ENCODE results near the gene PTPRCAP. TPM values are rescaled to one million over a fixed set of nuclear protein-coding genes. Genes with fewer than 3 reads are reported as not detected.
A peak's percentile ranks its signal among the peaks of the same experiment; 100 is the strongest.
"Not testable (repeated sequence)": the region's sequence is repeated elsewhere in the genome, so short reads cannot be mapped to it uniquely, and the experiment has no call there.

Gene PTPRCAP
- polyA plus RNA-seq, 1 donor: 6.8 TPM

DNA sequence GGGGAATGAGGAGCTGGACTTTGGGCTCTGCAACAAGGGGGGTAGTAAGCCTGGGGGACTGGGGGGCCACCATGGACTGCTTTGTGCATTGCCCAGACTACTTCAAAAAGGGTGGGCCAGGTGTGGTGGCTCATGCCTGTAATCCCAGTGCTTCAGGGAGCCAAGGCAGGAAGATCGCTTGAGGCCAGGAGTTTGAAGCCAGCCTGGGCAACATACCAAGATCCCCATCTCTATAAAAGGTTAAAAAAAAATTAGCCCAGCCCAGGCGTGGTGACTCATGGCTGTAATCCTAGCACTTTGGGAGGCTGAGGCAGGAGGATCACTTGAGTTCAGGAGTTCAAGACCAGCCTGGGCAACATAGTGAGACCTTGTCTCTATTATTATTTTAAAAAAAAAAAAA, 28.0 kb upstream of the PTPRCAP start:
- no CpG with 5 or more reads among the region's 2 CpGs for WGBS (ENCODE audit: insufficient coverage, low lambda C conversion rate)
- not testable (repeated sequence) for H3K9me3 ChIP-seq (ENCODE audit: control insufficient read depth, low read depth, low read length); H3K27me3 ChIP-seq (ENCODE audit: control insufficient read depth, insufficient read depth, low read length); H3K36me3 ChIP-seq (ENCODE audit: control insufficient read depth, insufficient read depth, low read length); DNase-seq
- peak overlapping the region; percentile 78 for H3K4me3 ChIP-seq (ENCODE audit: low read length)
- peaks cover 22% of the 10 kb centered on the region for H3K4me1 ChIP-seq (ENCODE audit: control insufficient read depth, insufficient read depth, low read length)
- peak overlapping the region; percentile 90 for H3K27ac ChIP-seq (ENCODE audit: low read length)

DNA sequence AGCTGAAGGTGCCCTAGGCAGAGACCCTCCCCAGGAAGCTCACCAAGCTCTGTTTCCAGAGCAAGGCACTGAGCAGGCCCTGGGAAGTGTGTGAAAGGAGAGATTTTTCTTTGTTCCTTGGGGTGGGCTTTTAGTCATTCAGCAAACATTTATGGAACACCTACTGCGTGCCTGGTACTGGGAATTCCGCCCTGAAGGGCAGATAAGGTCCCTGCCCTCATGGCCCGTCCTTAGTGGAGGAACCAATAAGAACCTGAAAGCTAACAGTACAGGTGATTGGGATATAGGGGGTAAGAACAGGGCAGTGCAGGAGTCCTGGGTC, 27.7 kb upstream of the PTPRCAP start:
- peak overlapping the region; percentile 78 for H3K4me3 ChIP-seq (ENCODE audit: low read length)
- peak in 1 of 2 donors; percentile 39 for DNase-seq
- H3K4me1 ChIP-seq (ENCODE audit: control insufficient read depth, insufficient read depth, low read length): peaks cover 22% of the 10 kb centered on the region
- peak overlapping the region; percentile 90 for H3K27ac ChIP-seq (ENCODE audit: low read length)
- H3K27me3 ChIP-seq (ENCODE audit: control insufficient read depth, insufficient read depth, low read length): no peaks in the 10 kb centered on the region
- WGBS (ENCODE audit: insufficient coverage, low lambda C conversion rate): no CpG with 5 or more reads among the region's 3 CpGs
- no peaks in the 10 kb centered on the region for H3K36me3 ChIP-seq (ENCODE audit: control insufficient read depth, insufficient read depth, low read length)
- H3K9me3 ChIP-seq (ENCODE audit: control insufficient read depth, low read depth, low read length): peaks cover 6% of the 10 kb centered on the region

- Histone ChIP-seq H3K27ac (ENCODE audit: low read length) (peak overlapping the region; percentile 90), H3K27me3 (ENCODE audit: control insufficient read depth, insufficient read depth, low read length) (no peaks in the 10 kb centered on the region), H3K36me3 (ENCODE audit: control insufficient read depth, insufficient read depth, low read length) (no peaks in the 10 kb centered on the region), H3K9me3 (ENCODE audit: control insufficient read depth, low read depth, low read length) (peaks cover 6% of the 10 kb centered on the region), H3K4me3 (ENCODE audit: low read length) (peak overlapping the region; percentile 78), H3K4me1 (ENCODE audit: control insufficient read depth, insufficient read depth, low read length) (peaks cover 22% of the 10 kb centered on the region)
- peak; percentile 82 to 89 for DNase-seq
- WGBS (ENCODE audit: insufficient coverage, low lambda C conversion rate): no CpG with 5 or more reads among the region's 56 CpGs
Measured at GRCh38 chr11:67464411-67465188, 27.1 kb upstream of the PTPRCAP start.

DNA sequence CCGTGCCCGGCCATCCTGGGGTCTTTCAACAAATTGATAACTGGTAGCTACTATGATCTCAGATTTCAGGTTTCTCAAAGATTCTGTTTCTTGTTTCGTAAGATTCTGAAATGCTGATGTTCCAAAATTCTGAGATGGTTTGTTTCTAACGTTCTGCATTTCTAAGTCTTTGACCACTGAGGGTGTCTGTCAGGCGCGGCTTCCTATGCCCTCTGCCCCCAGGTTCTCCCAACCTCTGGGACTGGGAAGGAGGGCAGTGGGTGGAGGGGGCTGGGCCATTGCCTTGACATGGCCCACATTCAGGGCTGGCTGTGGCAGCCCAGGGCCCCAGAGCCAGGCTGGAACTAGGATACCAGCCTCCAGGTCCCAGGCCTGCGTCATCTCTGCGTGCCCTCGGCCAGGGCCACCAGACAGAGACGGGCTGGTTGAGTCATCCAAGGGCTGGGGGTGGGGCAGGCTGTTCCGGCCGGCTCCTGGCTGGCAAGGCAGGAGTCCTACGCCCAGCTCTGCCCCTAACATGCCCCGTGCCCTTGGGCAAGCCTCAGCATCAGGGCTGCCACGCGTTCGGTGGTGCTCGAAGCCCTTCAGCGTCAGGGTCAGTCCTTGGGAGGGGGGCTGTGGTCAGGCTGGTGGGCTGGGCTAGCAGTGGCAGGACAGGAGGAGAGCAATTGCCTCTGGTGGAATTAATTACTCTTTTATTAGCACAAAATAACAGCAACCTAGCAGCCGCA, 26.4 kb upstream of the PTPRCAP start:
- peak overlapping the region; percentile 78 for H3K4me3 ChIP-seq (ENCODE audit: low read length)
- H3K9me3 ChIP-seq (ENCODE audit: control insufficient read depth, low read depth, low read length): peaks cover 6% of the 10 kb centered on the region
- WGBS (ENCODE audit: insufficient coverage, low lambda C conversion rate): no CpG with 5 or more reads among the region's 20 CpGs
- H3K27me3 ChIP-seq (ENCODE audit: control insufficient read depth, insufficient read depth, low read length): no peaks in the 10 kb centered on the region
- H3K4me1 ChIP-seq (ENCODE audit: control insufficient read depth, insufficient read depth, low read length): peaks cover 22% of the 10 kb centered on the region
- DNase-seq: peak in 1 of 2 donors; percentile 14
- H3K27ac ChIP-seq (ENCODE audit: low read length): peak overlapping the region; percentile 59
- no peaks in the 10 kb centered on the region for H3K36me3 ChIP-seq (ENCODE audit: control insufficient read depth, insufficient read depth, low read length)

DNA sequence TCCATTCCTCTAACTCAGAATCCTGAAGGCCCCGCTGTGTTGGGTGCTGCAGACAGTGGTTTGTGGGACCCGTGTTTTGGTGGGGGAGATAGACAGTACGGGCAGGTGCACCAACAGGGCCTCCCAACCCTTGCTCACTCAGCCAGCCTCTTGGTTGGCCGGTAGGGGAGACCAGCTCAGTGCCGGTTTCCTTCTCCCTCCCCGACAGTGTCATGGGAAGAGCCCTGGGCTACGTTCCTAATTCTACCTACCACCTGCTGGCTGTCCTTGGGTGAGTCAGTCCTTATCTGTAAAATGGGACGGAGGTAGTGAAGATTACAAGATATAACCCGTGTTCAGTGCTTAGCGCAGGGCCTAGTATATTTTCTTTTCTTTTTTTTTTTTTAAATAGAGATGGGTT, 25.7 kb upstream of the PTPRCAP start:
- H3K27ac ChIP-seq (ENCODE audit: low read length): no peak overlapping the region
- DNase-seq: no peak
- H3K27me3 ChIP-seq (ENCODE audit: control insufficient read depth, insufficient read depth, low read length): no peaks in the 10 kb centered on the region
- H3K4me1 ChIP-seq (ENCODE audit: control insufficient read depth, insufficient read depth, low read length): peaks cover 20% of the 10 kb centered on the region
- H3K9me3 ChIP-seq (ENCODE audit: control insufficient read depth, low read depth, low read length): peaks cover 6% of the 10 kb centered on the region
- H3K36me3 ChIP-seq (ENCODE audit: control insufficient read depth, insufficient read depth, low read length): no peaks in the 10 kb centered on the region
- no CpG with 5 or more reads among the region's 10 CpGs for WGBS (ENCODE audit: insufficient coverage, low lambda C conversion rate)
- H3K4me3 ChIP-seq (ENCODE audit: low read length): no peak overlapping the region

DNA sequence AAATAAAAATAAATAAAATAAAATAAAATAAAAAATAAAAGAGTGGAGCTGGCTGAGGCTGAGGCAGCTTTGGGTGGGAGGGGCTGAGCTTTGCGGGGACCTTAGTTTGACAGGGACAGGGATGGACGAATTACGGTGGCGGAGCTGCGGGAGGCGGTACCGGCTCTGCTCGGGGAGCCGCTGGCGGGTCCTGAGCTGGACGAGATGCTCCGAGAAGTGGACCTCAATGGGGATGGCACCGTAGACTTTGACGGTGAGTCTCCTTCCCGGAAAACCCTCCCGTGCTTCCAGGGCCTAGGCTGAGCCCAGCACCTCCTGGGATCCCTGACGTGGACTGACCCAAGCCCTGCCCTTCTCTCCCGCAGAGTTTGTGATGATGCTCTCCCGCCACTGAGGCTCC, 20.8 kb upstream of the PTPRCAP start:
- no peaks in the 10 kb centered on the region for H3K9me3 ChIP-seq (ENCODE audit: control insufficient read depth, low read depth, low read length)
- DNase-seq: no peak
- no CpG with 5 or more reads among the region's 19 CpGs for WGBS (ENCODE audit: insufficient coverage, low lambda C conversion rate)
- no peaks in the 10 kb centered on the region for H3K27me3 ChIP-seq (ENCODE audit: control insufficient read depth, insufficient read depth, low read length)
- H3K4me1 ChIP-seq (ENCODE audit: control insufficient read depth, insufficient read depth, low read length): no peaks in the 10 kb centered on the region
- H3K36me3 ChIP-seq (ENCODE audit: control insufficient read depth, insufficient read depth, low read length): no peaks in the 10 kb centered on the region
- no peak overlapping the region for H3K27ac ChIP-seq (ENCODE audit: low read length)
- H3K4me3 ChIP-seq (ENCODE audit: low read length): no peak overlapping the region

GRCh38 chr11:67457453-67457852, 20.0 kb upstream of the PTPRCAP start:
- Histone ChIP-seq H3K9me3 (ENCODE audit: control insufficient read depth, low read depth, low read length) (no peaks in the 10 kb centered on the region), H3K27ac (ENCODE audit: low read length) (no peak overlapping the region), H3K27me3 (ENCODE audit: control insufficient read depth, insufficient read depth, low read length) (no peaks in the 10 kb centered on the region), H3K4me1 (ENCODE audit: control insufficient read depth, insufficient read depth, low read length) (no peaks in the 10 kb centered on the region), H3K4me3 (ENCODE audit: low read length) (no peak overlapping the region), H3K36me3 (ENCODE audit: control insufficient read depth, insufficient read depth, low read length) (no peaks in the 10 kb centered on the region)
- no CpG with 5 or more reads among the region's 12 CpGs for WGBS (ENCODE audit: insufficient coverage, low lambda C conversion rate)
- no peak for DNase-seq

DNA sequence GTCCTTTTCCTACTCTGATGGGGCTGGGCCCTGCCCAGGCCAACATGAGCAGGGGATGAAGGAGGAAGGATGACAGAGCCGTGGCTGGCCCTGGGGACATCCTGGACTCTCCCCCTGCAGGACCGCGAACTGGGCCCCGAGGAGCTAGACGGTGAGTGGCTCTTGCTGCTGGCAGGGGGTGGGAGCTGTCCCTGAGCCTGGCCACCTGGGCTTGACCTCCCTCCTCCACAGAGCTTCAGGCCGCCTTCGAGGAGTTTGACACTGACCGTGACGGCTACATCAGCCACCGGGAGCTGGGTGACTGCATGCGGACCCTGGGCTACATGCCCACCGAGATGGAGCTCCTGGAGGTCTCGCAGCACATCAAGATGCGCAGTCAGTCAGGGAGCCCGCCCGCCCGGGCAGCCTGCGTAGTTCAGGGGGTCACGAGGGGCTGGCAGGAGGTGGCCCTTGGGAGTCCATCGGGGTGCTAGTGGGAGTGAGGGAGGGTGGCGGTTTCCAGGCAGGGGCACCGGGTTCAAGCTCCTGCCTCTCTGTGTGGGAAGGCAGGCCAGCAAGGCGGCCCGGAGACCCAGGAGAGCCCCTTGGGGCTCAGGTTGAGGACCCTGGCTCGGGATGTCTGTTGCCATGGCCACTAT, 18.7 kb upstream of the PTPRCAP start:
- Histone ChIP-seq H3K4me1 (ENCODE audit: control insufficient read depth, insufficient read depth, low read length) (no peaks in the 10 kb centered on the region), H3K27ac (ENCODE audit: low read length) (no peak overlapping the region), H3K4me3 (ENCODE audit: low read length) (no peak overlapping the region), H3K9me3 (ENCODE audit: control insufficient read depth, low read depth, low read length) (no peaks in the 10 kb centered on the region), H3K36me3 (ENCODE audit: control insufficient read depth, insufficient read depth, low read length) (no peaks in the 10 kb centered on the region), H3K27me3 (ENCODE audit: control insufficient read depth, insufficient read depth, low read length) (no peaks in the 10 kb centered on the region)
- no CpG with 5 or more reads among the region's 25 CpGs for WGBS (ENCODE audit: insufficient coverage, low lambda C conversion rate)
- no peak for DNase-seq

- H3K27me3 ChIP-seq (ENCODE audit: control insufficient read depth, insufficient read depth, low read length): no peaks in the 10 kb centered on the region
- WGBS (ENCODE audit: insufficient coverage, low lambda C conversion rate): no CpG with 5 or more reads among the region's 3 CpGs
- DNase-seq: no peak
- H3K4me1 ChIP-seq (ENCODE audit: control insufficient read depth, insufficient read depth, low read length): no peaks in the 10 kb centered on the region
- H3K9me3 ChIP-seq (ENCODE audit: control insufficient read depth, low read depth, low read length): no peaks in the 10 kb centered on the region
- H3K36me3 ChIP-seq (ENCODE audit: control insufficient read depth, insufficient read depth, low read length): no peaks in the 10 kb centered on the region
- no peak within 1 kb of the TSS for H3K4me3 ChIP-seq (ENCODE audit: low read length)
- no peak within 1 kb of the TSS for H3K27ac ChIP-seq (ENCODE audit: low read length)
Measured at GRCh38 chr11:67455054-67455453, 17.6 kb upstream of the PTPRCAP start, which contains the start of gene CABP4. Gene CABP4, plus strand, starts transcription at chr11:67455354. Its CDS starts 70 bp downstream, at chr11:67455424.

DNA sequence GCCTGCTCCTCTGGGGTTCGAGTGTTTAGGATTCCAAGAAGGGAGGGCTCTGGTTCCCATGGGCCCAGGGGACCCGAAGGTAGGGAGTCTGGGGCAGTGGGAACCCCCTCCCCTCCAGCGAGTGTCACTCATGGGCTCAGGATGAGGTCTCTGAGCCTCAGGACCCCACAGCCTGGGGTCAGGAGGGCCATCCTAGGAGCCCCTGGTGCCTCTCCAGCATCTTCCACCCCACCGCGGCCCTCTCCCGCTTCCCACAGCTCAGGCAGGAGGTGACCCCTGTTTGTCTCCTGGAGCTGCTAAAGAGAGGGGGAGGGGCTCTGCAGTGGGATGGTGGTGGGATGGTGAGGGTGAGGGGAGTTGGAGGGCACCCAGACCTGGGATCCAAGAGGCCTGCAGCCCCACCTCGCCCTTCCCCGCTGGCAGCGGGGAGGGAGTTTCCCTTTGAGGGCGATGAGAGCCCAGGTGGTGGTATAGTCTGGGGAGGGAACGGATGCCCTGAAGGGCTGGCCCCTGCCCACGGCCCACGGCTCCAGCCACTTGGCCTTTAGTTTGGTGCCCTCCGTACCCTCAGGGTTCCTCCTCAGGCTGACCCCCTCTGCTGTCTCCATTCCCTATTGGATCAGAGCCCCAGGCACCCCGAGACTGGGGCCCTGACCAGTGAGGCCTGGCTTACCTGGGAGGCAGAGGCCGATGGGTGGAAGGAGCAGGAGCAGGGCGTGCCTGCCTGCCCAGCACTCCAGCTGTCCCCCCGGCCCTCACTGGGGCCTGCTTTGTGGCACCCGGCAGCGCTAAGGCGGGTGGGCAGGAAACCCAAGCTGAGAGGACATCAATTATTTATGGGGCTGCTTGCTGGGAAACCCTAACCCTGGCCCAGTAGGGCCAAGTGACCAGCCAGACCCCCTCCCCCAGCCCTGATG, 16.6 kb upstream of the PTPRCAP start:
- Histone ChIP-seq H3K27me3 (ENCODE audit: control insufficient read depth, insufficient read depth, low read length) (no peaks in the 10 kb centered on the region), H3K36me3 (ENCODE audit: control insufficient read depth, insufficient read depth, low read length) (no peaks in the 10 kb centered on the region), H3K27ac (ENCODE audit: low read length) (no peak overlapping the region), H3K4me1 (ENCODE audit: control insufficient read depth, insufficient read depth, low read length) (peaks cover 6% of the 10 kb centered on the region), H3K4me3 (ENCODE audit: low read length) (no peak overlapping the region), H3K9me3 (ENCODE audit: control insufficient read depth, low read depth, low read length) (no peaks in the 10 kb centered on the region)
- DNase-seq: no peak
- WGBS (ENCODE audit: insufficient coverage, low lambda C conversion rate): no CpG with 5 or more reads among the region's 21 CpGs

All from large intestine (tissue), 3 donors.